ENCODE results near the gene NXPE1. TPM values are rescaled to one million over a fixed set of nuclear protein-coding genes. Genes with fewer than 3 reads are reported as not detected.
"Not testable (repeated sequence)": the region's sequence is repeated elsewhere in the genome, so short reads cannot be mapped to it uniquely, and the experiment has no call there.

NXPE1 gene
- total and polyA plus RNA-seq, 9 donors = 0.07 to 1.0 (median 0.20) TPM; not detected in 5

DNA sequence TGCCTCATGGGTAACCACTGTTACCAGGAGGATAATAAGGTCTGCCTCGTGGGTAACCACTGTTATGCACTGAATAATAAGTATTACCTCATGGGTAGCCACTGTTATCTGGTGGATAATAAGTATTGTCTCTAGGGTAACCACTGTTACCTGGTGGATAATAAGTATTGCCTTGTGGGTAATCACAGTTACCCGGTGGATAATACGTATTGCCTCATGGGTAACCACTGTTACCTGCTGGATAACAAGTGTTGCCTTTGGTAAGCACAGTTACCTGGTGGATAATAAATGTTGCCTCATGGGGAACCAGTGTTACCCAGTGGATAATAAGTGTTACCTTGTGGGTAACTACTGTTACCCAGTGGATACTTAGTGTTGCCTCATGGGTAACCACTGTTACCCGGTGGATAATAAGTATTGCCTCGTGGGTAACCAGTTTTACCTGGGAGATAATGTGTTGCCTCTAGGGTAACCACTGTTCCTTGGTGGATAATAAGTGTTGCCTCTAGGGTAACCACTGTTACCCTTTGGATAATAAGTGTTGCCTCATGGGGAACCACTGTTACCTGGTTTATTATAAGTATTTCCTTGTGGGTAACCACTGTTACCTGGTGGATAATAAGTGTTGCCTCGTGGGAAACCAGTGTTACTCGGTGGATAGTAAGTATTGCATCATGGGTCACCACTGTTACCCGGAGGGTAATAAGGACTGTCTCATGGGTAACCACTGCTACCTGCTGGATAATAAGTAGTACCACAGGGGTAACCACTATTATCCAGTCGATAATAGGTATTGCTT lies 46.5 kb upstream of the NXPE1 start:
- 90 to 95% (median 91%) methylated on average over 9 of the region's 9 CpGs for WGBS, 3 donors
- Histone ChIP-seq H3K9me3 (peaks cover 0 to 7% of the 10 kb centered on the region in 2 donors), H3K4me1 (ENCODE audit: insufficient read depth) (no peaks in the 10 kb centered on the region), H3K27me3 (no peaks in the 10 kb centered on the region), H3K4me3 (no peak overlapping the region), H3K27ac (no peak overlapping the region), H3K36me3 (no peaks in the 10 kb centered on the region)
- no peak for DNase-seq
- TF ChIP-seq, protein P1, sequence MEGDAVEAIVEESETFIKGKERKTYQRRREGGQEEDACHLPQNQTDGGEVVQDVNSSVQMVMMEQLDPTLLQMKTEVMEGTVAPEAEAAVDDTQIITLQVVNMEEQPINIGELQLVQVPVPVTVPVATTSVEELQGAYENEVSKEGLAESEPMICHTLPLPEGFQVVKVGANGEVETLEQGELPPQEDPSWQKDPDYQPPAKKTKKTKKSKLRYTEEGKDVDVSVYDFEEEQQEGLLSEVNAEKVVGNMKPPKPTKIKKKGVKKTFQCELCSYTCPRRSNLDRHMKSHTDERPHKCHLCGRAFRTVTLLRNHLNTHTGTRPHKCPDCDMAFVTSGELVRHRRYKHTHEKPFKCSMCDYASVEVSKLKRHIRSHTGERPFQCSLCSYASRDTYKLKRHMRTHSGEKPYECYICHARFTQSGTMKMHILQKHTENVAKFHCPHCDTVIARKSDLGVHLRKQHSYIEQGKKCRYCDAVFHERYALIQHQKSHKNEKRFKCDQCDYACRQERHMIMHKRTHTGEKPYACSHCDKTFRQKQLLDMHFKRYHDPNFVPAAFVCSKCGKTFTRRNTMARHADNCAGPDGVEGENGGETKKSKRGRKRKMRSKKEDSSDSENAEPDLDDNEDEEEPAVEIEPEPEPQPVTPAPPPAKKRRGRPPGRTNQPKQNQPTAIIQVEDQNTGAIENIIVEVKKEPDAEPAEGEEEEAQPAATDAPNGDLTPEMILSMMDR (IDR thresholded peaks at IDR 0.05) = no peak
- TF ChIP-seq POLR2A (IDR thresholded peaks at IDR 0.05) (no peak), EP300 (IDR thresholded peaks at IDR 0.05) (no peak)
- intact Hi-C loops (cut with DNase I) = no loop called here

DNA sequence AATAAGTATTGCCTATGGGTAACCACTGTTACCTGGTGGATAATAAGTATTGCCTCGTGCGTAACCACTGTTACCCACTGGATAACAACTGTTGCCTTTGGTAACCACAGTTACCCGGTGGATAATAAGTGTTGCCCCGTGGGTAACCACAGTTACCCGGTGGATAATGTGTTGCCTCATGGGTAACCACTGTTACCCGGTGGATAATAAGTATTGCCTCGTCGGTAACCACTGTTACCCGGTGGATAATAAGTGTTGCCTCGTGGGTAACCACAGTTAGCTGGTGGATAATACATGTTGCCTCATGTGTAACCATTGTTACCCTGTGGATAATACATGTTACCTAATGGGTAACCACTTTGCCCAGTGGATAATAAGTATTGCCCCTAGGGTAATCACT lies 45.7 kb upstream of the NXPE1 start:
- peaks cover 0 to 4% of the 10 kb centered on the region in 2 donors for H3K9me3 ChIP-seq
- H3K36me3 ChIP-seq = no peaks in the 10 kb centered on the region
- no peaks in the 10 kb centered on the region for H3K4me1 ChIP-seq (ENCODE audit: insufficient read depth)
- TF ChIP-seq EP300 (IDR thresholded peaks at IDR 0.05) (no peak), POLR2A (IDR thresholded peaks at IDR 0.05) (no peak)
- TF ChIP-seq, protein P1 (IDR thresholded peaks at IDR 0.05) = no peak
- intact Hi-C loops (cut with DNase I) = no loop called here
- DNase-seq = no peak
- 92 to 94% (median 93%) methylated on average over 10 of the region's 10 CpGs for WGBS, 3 donors
- H3K4me3 ChIP-seq = no peak overlapping the region
- H3K27me3 ChIP-seq = no peaks in the 10 kb centered on the region
- no peak overlapping the region for H3K27ac ChIP-seq

DNA sequence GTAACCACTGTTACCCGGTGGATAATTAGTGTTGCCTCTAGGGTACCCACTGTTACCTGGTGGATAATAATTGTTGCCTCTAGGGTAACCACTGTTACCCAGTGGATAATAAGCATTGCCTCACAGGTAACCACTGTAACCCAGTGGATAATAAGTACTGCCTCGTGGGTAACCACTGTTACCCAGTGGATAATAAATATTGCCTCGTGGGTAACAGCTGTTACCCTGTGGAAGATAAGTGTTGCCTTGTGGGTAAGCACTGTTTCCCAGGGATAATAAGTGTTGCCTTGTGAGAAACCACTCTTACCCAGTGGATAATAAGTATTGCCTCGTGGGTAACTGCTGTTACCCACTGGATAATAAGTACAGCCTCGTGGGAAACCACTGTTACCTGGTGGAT lies 45.2 kb upstream of the NXPE1 start:
- 81 to 86% (median 83%) methylated on average over 5 of the region's 5 CpGs for WGBS, 3 donors
- Histone ChIP-seq H3K4me3 (no peak overlapping the region), H3K36me3 (no peaks in the 10 kb centered on the region), H3K27ac (no peak overlapping the region), H3K4me1 (ENCODE audit: insufficient read depth) (no peaks in the 10 kb centered on the region), H3K9me3 (peaks cover 0 to 4% of the 10 kb centered on the region in 2 donors), H3K27me3 (no peaks in the 10 kb centered on the region)
- TF ChIP-seq, protein P1 (IDR thresholded peaks at IDR 0.05) = no peak
- TF ChIP-seq POLR2A (IDR thresholded peaks at IDR 0.05) (no peak), EP300 (IDR thresholded peaks at IDR 0.05) (no peak)
- intact Hi-C loops (cut with DNase I) = no loop called here
- DNase-seq = no peak

DNA sequence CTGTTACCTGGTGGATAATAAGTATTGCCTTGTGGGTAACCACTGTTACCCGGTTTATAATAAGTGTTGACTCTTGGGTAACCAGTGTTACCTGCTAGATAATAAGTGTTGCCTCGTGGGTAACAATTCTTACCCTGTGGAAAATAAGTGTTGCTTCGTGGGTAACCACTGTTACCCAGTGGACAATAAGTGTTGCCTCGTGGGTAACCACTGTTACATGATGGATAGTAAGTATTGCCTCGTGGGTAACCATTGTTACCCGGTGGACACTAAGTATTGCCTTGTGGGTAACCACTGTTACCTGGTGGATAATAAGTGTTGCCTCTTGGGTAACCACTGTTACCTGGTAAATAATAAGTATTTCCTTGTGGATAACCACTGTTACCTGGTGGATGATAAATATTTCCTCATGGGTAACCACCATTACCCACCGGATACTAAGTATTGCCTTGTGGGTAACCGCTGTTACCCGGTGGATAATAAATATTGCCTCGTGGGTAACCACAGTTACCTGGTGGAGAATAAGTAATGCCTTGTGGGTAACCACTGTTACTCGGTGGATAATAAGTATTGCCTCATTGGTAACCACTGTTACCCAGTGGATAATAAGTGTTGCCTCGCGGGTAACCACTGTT lies 44.6 kb upstream of the NXPE1 start:
- Histone ChIP-seq H3K4me1 (ENCODE audit: insufficient read depth) (no peaks in the 10 kb centered on the region), H3K4me3 (no peak overlapping the region), H3K27me3 (no peaks in the 10 kb centered on the region), H3K36me3 (no peaks in the 10 kb centered on the region), H3K9me3 (peaks cover 0 to 4% of the 10 kb centered on the region in 2 donors), H3K27ac (no peak overlapping the region)
- intact Hi-C loops (cut with DNase I) = no loop called here
- TF ChIP-seq EP300 (IDR thresholded peaks at IDR 0.05) (no peak), POLR2A (IDR thresholded peaks at IDR 0.05) (no peak)
- TF ChIP-seq, protein P1 (IDR thresholded peaks at IDR 0.05) = no peak
- no peak for DNase-seq
- 88 to 94% (median 90%) methylated on average over 13 of the region's 13 CpGs for WGBS, 3 donors

DNA sequence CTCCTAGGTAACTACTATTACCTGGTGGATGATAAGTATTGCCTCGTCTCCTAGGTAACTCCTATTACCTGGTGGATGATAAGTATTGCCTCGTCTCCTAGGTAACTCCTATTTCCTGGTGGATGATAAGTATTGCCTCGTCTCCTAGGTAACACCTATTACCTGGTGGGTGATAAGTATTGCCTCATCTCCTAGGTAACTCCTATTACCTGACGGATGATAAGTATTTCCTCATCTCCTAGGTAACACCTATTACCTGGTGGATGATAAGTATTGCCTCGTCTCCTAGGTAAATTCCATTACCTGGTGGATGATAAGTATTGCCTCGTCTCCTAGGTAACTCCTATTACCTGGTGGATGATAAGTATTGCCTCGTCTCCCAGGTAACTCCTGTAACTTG lies 43.5 kb upstream of the NXPE1 start:
- intact Hi-C loops (cut with DNase I); H3K9me3 ChIP-seq: not testable (repeated sequence)

More for the DNA sequence above, 43.5 kb upstream of the NXPE1 start:
- not testable (repeated sequence) for H3K27ac ChIP-seq; H3K4me3 ChIP-seq; H3K4me1 ChIP-seq (ENCODE audit: insufficient read depth); H3K36me3 ChIP-seq; H3K27me3 ChIP-seq; DNase-seq
- 91 to 92% (median 92%) methylated on average over 7 of the region's 7 CpGs for WGBS, 3 donors

Data from ovary (tissue), 9 donors.